G401.6 (cell line): ENCODE results near the gene S100A3.
A peak's percentile ranks its signal among the peaks of the same experiment; 100 is the strongest.
"Not testable (repeated sequence)": the region's sequence is repeated elsewhere in the genome, so short reads cannot be mapped to it uniquely, and the experiment has no call there.

Source experiments
- FAIRE-seq: peaks from 2 replicates; lab custom pipeline; 2012; peaks lifted over from hg19 to GRCh38; lab: Jason Lieb, UNC

The S100A3 gene

DNA sequence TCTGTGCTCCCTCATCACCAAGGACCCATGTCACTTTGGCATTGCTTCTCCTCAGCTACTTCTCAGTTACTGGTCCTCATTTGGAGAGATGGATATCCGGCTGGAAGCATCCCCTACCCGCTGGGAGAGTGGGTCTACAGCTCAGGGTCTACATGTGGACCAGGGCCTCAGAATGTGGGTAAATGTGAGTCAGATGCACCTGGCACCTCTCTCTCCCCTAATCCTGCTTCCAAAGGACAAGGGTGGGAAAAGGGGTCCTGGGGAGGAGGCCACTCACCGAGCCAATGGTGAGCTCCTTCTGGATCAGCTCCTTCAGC is 14.2 kb downstream of the S100A3 start:
- FAIRE-seq = no peak

- no peak for FAIRE-seq
These were observed 14.7 kb downstream of the S100A3 start for GRCh38 chr1:153534226-153534924.

DNA sequence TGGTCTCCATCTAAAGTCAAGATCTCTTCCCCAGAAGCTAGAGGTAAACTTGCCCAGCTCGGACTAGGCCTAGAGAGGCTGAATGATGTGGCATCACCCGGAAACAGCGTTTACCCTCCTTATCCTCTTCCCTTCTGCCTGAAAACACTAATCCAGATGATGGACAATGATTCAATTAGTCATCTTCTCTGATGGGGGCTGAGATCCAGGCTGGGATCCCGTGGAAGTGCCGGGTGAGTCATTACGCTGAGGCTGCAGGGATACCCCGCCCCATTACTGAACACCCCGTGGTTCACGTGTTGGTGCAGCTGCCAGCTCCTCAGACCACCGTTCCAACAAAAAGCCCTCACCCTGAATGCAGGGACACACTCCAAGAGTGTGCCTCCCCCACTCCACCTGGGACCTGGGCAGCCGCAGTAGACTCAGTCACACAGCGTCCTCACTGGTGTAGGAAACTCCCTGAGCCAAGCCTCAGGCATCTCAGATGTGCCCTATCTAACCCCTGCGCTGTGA is 15.3 kb downstream of the S100A3 start:
- FAIRE-seq = no peak

- peak; percentile 72 for FAIRE-seq
These were observed 16.1 kb downstream of the S100A3 start for GRCh38 chr1:153532769-153533599.

DNA sequence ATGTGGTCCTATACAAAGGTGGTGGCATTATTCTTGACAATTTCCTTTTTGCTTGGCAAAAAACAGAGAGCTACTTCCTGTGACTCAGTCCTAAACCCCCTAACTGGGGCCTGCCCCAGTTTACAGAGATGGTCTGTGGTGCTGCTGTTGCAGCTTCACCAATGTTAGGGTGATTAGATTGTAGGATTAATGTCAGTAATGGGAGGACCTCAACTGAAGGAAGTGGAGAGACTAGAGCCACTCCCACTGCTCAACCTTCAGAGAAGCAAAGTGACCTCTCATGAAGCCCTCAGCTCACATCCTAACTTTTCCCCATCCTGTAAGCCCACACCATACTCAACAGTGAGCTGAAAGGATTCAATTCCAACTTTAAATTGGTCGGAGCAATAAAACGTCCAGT is 16.9 kb downstream of the S100A3 start:
- FAIRE-seq = no peak

- FAIRE-seq = no peak
These were observed 17.4 kb downstream of the S100A3 start for GRCh38 chr1:153531638-153532037.

DNA sequence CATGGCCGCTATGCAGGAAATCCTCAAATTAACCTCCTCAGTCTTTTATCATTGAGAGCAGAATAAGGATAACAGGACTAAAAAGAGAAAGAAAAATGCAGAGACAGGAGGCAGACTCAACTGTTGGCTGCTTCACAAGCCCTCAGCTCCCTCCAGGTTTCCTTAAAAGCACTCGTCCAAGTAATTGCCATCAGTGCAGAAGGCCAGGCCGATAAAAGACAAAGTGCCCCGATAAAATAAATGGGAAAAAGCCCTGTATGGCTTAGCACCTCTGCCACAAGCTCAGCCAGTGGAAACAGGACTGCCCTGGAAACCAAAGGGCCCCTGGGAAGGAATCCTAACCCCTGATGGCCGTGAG is 21.4 kb downstream of the S100A3 start:
- no peak for FAIRE-seq

- FAIRE-seq = no peak
These were observed 21.9 kb downstream of the S100A3 start for GRCh38 chr1:153527023-153527682.

- no peak for FAIRE-seq
These were observed 22.9 kb downstream of the S100A3 start for GRCh38 chr1:153526132-153526543.

DNA sequence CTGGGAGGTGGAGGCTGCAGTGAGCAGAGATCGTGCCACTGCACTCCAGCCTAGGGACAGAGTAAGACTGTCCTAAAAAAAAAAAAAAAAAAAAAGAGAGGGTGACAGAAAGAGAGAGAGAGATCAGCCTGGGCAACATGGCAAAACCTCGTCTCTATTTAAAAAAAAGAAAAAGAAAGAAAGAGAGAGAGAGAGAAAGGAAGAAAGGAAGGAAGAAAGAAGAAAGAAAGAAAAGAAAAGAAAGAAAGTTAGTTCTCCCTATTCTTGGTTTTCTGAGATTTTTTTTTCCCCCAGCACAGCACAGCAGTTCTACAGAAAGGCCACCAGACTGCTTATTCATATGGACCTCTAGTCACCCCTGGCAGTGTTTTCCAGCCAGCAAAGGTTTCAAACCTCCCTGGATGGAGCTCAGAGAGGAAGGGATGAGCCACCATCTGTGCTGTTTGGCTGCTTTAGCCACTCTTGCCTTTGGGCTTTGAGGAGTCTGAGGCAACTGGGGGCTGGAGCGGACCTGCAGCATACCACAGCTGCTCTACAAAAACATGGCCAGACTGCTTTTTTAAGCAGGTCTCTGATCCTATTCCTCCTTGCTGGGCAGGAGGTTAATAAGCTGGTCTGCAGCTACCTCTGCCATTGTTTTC is 23.9 kb downstream of the S100A3 start:
- no peak for FAIRE-seq

- FAIRE-seq = not testable (repeated sequence)
These were observed 26.6 kb downstream of the S100A3 start for GRCh38 chr1:153522353-153523048.

DNA sequence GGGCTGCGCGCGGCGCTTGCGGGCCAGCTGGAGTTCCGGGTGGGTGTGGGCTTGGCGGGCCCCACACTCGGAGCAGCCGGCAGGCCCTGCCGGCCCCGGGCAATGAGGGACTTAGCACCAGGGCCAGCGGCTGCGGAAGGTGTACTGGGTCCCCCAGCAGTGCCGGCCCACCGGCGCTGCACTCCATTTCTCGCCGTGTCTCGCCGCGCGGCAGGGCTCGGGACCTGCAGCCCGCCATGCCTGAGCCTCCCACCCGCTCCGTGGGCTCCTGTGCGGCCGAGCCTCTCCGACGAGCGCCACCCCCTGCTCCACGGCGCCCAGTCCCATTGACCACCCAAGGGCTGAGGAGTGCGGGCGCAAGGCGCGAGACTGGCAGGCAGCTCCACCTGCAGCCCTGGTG is 27.2 kb downstream of the S100A3 start:
- FAIRE-seq = not testable (repeated sequence)

GRCh38 chr1:153520818-153521476 is 28.1 kb downstream of the S100A3 start:
- no peak for FAIRE-seq

DNA sequence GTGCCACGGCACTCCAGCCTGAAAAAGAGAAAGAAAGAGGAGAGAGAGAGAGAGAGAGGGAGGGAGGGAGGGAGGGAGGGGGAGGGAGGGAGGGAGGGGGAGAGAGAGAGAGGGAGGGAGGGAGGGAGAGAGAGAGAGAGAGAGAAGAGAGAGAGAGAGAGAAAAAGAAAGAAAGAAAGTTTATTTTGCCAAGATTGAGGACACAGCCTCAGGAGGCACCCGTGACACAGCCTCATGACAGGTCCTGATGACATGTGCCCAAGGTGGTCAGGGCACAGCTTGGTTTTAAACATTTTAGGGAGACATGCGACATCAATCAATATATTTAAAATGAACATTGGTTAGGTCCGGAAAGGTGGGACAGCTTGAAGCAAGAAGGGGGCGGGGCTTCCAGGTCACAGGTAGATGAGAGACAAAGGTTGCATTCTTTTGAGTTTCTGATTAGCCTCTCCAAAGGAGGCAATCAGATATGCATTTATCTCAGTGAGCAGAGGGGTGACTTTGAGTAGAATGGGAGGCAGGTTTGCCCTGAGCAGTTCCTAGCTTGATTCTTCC is 28.8 kb downstream of the S100A3 start:
- not testable (repeated sequence) for FAIRE-seq

- no peak for FAIRE-seq
These were observed 29.8 kb downstream of the S100A3 start for GRCh38 chr1:153519242-153519641.

- FAIRE-seq = no peak
These were observed 33.3 kb downstream of the S100A3 start for GRCh38 chr1:153515504-153516394.

GRCh38 chr1:153513666-153514065 is 35.4 kb downstream of the S100A3 start:
- no peak for FAIRE-seq

GRCh38 chr1:153513023-153513422 is 36.0 kb downstream of the S100A3 start:
- no peak for FAIRE-seq

GRCh38 chr1:153510984-153511410 is 38.1 kb downstream of the S100A3 start:
- FAIRE-seq = peak; percentile 40

DNA sequence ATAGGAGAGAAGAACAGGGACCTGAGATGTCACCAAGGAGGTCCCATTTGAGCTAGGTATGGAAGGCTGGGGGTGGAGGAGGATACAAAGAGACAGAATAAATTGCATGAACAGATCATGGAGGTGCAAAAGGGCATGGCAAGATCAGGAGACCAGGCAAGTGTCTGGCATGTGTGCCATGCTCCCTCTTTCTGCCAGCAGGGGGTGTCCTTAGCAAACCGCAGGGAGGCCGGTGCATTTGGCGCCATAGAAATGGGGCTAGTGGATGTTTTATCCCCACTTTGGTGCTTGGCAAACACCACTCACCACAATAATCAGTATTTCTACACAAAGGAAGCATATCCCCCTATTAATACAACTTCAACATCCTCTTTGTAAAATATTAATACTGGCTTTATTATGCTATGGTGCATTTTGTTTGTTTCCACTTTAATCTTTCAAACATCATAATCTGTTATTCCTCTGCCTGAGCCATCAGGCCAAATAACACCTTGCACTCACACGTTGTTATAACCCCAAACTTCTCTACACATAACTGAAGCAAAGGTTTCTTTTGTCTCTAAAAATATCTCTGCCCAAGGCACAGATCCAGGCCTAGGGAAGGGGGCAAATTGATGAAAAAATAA is 39.2 kb downstream of the S100A3 start:
- no peak for FAIRE-seq
